ENCODE measurements around the gene RNF144A. TPM values are rescaled to one million over a fixed set of nuclear protein-coding genes. Genes with fewer than 3 reads are reported as not detected.

Gene RNF144A
- total RNA-seq, 1 experiment from 2014 or later = 13.6 TPM

DNA sequence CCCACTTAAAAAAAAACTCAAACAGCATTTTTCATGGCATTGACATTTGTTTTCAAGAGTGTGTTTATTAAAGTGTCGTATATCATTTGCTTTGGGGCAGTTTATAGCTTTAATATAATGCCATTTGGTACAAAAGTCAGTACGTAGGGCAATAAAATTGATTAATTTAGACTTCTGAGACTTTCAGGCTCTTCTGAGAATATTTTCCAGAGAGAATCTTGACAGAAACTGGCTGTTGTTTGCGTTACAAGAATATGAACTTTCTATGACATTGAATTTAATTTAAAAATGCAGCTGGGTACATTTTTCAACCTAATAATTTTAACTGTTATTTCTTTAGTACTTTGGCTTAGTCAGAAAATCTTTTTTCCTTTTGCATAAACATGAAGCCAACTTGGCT is 98.9 kb downstream of the RNF144A start:
- no peak for TF ChIP-seq CBFB (CRISPR knock-in tag; IDR thresholded peaks at IDR 0.05; ENCODE audit: low read depth)
- no peak for TF ChIP-seq ZNF396 (CRISPR knock-in tag; IDR thresholded peaks at IDR 0.05; ENCODE audit: borderline replicate concordance)
- TF ChIP-seq ESRRA (CRISPR knock-in tag; IDR thresholded peaks at IDR 0.05; ENCODE audit: borderline replicate concordance) = no peak
- no peak for TF ChIP-seq ETV6 (CRISPR knock-in tag; IDR thresholded peaks at IDR 0.05)
- TF ChIP-seq ATF3 (CRISPR knock-in tag; conservative IDR thresholded peaks at IDR 0.05) = no peak
- no peak for TF ChIP-seq TCF7 (CRISPR knock-in tag; IDR thresholded peaks at IDR 0.05; ENCODE audit: low read depth)
- TF ChIP-seq USF2 (CRISPR knock-in tag; IDR thresholded peaks at IDR 0.05) = no peak
- no peak for TF ChIP-seq CREB1 (CRISPR knock-in tag; IDR thresholded peaks at IDR 0.05)
- TF ChIP-seq, protein P1, sequence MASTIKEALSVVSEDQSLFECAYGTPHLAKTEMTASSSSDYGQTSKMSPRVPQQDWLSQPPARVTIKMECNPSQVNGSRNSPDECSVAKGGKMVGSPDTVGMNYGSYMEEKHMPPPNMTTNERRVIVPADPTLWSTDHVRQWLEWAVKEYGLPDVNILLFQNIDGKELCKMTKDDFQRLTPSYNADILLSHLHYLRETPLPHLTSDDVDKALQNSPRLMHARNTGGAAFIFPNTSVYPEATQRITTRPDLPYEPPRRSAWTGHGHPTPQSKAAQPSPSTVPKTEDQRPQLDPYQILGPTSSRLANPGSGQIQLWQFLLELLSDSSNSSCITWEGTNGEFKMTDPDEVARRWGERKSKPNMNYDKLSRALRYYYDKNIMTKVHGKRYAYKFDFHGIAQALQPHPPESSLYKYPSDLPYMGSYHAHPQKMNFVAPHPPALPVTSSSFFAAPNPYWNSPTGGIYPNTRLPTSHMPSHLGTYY (CRISPR knock-in tag; IDR thresholded peaks at IDR 0.05) = no peak
- TF ChIP-seq, protein P2, sequence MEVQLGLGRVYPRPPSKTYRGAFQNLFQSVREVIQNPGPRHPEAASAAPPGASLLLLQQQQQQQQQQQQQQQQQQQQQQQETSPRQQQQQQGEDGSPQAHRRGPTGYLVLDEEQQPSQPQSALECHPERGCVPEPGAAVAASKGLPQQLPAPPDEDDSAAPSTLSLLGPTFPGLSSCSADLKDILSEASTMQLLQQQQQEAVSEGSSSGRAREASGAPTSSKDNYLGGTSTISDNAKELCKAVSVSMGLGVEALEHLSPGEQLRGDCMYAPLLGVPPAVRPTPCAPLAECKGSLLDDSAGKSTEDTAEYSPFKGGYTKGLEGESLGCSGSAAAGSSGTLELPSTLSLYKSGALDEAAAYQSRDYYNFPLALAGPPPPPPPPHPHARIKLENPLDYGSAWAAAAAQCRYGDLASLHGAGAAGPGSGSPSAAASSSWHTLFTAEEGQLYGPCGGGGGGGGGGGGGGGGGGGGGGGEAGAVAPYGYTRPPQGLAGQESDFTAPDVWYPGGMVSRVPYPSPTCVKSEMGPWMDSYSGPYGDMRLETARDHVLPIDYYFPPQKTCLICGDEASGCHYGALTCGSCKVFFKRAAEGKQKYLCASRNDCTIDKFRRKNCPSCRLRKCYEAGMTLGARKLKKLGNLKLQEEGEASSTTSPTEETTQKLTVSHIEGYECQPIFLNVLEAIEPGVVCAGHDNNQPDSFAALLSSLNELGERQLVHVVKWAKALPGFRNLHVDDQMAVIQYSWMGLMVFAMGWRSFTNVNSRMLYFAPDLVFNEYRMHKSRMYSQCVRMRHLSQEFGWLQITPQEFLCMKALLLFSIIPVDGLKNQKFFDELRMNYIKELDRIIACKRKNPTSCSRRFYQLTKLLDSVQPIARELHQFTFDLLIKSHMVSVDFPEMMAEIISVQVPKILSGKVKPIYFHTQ (CRISPR knock-in tag; IDR thresholded peaks at IDR 0.05) = no peak
- no peak for TF ChIP-seq NFE2L1 (CRISPR knock-in tag; IDR thresholded peaks at IDR 0.05)
- TF ChIP-seq ZNF121 (CRISPR knock-in tag; IDR thresholded peaks at IDR 0.05) = no peak
- no peak for TF ChIP-seq NR1H2 (CRISPR knock-in tag; IDR thresholded peaks at IDR 0.05)
- no peak for TF ChIP-seq E2F4 (CRISPR knock-in tag; IDR thresholded peaks at IDR 0.05; ENCODE audit: borderline replicate concordance, low read depth)
- TF ChIP-seq KAT7 (CRISPR knock-in tag; IDR thresholded peaks at IDR 0.05; ENCODE audit: borderline replicate concordance) = no peak
- no peak for TF ChIP-seq NFATC4 (CRISPR knock-in tag; IDR thresholded peaks at IDR 0.05)
- TF ChIP-seq, protein P3, sequence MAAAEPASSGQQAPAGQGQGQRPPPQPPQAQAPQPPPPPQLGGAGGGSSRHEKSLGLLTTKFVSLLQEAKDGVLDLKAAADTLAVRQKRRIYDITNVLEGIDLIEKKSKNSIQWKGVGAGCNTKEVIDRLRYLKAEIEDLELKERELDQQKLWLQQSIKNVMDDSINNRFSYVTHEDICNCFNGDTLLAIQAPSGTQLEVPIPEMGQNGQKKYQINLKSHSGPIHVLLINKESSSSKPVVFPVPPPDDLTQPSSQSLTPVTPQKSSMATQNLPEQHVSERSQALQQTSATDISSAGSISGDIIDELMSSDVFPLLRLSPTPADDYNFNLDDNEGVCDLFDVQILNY (CRISPR knock-in tag; IDR thresholded peaks at IDR 0.05) = no peak
- DNase-seq (ENCODE audit: low spot score) = no peak
- peaks cover 4% of the 10 kb centered on the region for H3K4me1 Mint-ChIP-seq
- H3K27ac Mint-ChIP-seq = no peak overlapping the region
- H3K9me3 Mint-ChIP-seq = no peaks in the 10 kb centered on the region
- H3K4me3 Mint-ChIP-seq = no peak overlapping the region
- ChIA-PET CTCF (interaction anchor here (1.0 kb wide), 1 partner anchor 119 kb away, joined by 4 read pairs; no protein-coding TSS in a partner anchor), POLR2A (no interaction called here)
- no peaks in the 10 kb centered on the region for H3K27me3 Mint-ChIP-seq (ENCODE audit: low read depth)
- no peaks in the 10 kb centered on the region for H3K36me3 Mint-ChIP-seq
- no peak for ATAC-seq

DNA sequence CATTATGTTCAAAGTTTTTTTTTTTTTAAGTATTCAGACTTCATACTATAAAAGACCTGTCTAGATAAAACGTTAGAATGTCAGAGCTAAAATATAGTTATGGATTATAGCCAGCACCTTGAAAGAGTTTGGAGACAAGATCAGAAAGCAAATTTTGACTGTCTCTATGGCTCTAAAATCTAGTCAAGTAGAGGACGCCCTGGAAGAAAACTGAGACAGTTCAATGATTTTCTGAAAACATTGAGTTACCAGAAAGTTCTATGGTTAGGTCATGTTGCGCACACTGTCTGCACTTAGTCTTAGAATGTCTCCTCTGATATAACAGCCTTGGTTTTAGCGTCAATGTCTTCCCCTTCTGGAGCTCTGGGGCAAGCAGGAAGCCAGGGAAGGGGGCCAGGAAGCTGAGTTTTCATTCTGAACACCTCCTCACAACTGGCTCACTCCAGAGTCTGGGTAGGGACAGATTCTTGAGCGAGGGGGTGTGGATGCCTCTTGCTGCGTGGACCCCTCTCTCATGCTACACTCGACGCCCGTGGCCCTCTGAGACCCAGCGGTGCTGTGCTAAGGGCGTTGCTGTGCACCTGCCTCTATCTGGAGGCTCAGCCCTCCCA is 99.5 kb downstream of the RNF144A start:
- Mint-ChIP-seq H3K9me3 (no peaks in the 10 kb centered on the region), H3K4me3 (no peak overlapping the region), H3K27ac (no peak overlapping the region), H3K27me3 (ENCODE audit: low read depth) (no peaks in the 10 kb centered on the region), H3K4me1 (peaks cover 4% of the 10 kb centered on the region; the same call in 1 of the 2 replicates), H3K36me3 (no peaks in the 10 kb centered on the region; the same call in 1 of the 2 replicates)
- ATAC-seq (no peak), DNase-seq (ENCODE audit: low spot score) (no peak)
- CTCF ChIA-PET = interaction anchor here (1.0 kb wide), 1 partner anchor 120 kb away, joined by 4 read pairs; no protein-coding TSS in a partner anchor
- POLR2A ChIA-PET = no interaction called here
- TF ChIP-seq, protein P4, sequence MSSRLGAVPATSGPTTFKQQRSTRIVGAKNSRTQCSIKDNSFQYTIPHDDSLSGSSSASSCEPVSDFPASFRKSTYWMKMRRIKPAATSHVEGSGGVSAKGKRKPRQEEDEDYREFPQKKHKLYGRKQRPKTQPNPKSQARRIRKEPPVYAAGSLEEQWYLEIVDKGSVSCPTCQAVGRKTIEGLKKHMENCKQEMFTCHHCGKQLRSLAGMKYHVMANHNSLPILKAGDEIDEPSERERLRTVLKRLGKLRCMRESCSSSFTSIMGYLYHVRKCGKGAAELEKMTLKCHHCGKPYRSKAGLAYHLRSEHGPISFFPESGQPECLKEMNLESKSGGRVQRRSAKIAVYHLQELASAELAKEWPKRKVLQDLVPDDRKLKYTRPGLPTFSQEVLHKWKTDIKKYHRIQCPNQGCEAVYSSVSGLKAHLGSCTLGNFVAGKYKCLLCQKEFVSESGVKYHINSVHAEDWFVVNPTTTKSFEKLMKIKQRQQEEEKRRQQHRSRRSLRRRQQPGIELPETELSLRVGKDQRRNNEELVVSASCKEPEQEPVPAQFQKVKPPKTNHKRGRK (CRISPR knock-in tag; IDR thresholded peaks at IDR 0.05; ENCODE audit: borderline replicate concordance) = no peak
- TF ChIP-seq, protein P5, sequence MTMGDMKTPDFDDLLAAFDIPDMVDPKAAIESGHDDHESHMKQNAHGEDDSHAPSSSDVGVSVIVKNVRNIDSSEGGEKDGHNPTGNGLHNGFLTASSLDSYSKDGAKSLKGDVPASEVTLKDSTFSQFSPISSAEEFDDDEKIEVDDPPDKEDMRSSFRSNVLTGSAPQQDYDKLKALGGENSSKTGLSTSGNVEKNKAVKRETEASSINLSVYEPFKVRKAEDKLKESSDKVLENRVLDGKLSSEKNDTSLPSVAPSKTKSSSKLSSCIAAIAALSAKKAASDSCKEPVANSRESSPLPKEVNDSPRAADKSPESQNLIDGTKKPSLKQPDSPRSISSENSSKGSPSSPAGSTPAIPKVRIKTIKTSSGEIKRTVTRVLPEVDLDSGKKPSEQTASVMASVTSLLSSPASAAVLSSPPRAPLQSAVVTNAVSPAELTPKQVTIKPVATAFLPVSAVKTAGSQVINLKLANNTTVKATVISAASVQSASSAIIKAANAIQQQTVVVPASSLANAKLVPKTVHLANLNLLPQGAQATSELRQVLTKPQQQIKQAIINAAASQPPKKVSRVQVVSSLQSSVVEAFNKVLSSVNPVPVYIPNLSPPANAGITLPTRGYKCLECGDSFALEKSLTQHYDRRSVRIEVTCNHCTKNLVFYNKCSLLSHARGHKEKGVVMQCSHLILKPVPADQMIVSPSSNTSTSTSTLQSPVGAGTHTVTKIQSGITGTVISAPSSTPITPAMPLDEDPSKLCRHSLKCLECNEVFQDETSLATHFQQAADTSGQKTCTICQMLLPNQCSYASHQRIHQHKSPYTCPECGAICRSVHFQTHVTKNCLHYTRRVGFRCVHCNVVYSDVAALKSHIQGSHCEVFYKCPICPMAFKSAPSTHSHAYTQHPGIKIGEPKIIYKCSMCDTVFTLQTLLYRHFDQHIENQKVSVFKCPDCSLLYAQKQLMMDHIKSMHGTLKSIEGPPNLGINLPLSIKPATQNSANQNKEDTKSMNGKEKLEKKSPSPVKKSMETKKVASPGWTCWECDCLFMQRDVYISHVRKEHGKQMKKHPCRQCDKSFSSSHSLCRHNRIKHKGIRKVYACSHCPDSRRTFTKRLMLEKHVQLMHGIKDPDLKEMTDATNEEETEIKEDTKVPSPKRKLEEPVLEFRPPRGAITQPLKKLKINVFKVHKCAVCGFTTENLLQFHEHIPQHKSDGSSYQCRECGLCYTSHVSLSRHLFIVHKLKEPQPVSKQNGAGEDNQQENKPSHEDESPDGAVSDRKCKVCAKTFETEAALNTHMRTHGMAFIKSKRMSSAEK (CRISPR knock-in tag; IDR thresholded peaks at IDR 0.05; ENCODE audit: borderline replicate concordance) = no peak
- no peak for TF ChIP-seq NR3C1 (CRISPR knock-in tag; conservative IDR thresholded peaks at IDR 0.05; ENCODE audit: low read depth)
- no peak for TF ChIP-seq MXD4 (CRISPR knock-in tag; IDR thresholded peaks at IDR 0.05; ENCODE audit: borderline replicate concordance)
- no peak for TF ChIP-seq CREM (CRISPR knock-in tag; IDR thresholded peaks at IDR 0.05)
